K562 (cell line): Measurements from ENCODE around the gene GAB2. TPM values are rescaled to one million over a fixed set of nuclear protein-coding genes. Genes with fewer than 3 reads are reported as not detected.
A peak's percentile ranks its signal among the peaks of the same experiment; 100 is the strongest.

Experiments
- ATF6 ChIP-seq: sonication (generic); formaldehyde crosslinking; IDR thresholded peaks from 2 replicates; pipeline ENCODE4 v1.4.0; 2020; ENCODE audit warnings: mild to moderate bottlenecking, missing genetic modification reagents
- BACH1 ChIP-seq: fragments of 200-800 bp; sonication (Bioruptor generic); IDR thresholded peaks from 2 replicates; pipeline ENCODE4 v1.6.1; 2016; ENCODE audit warnings: missing genetic modification characterization, missing compliant biosample characterization
- BCLAF1 ChIP-seq, 2 experiments: fragments of 450-650 bp in 1 of 2; IDR thresholded peaks; 2 replicates each; pipeline ENCODE4 v1.6.1; 2011 to 2017; ENCODE audit warnings: low read depth in 2 of 2, antibody characterized with exemption in 1 of 2, borderline replicate concordance in 1 of 2, low read length in 1 of 2, mild to moderate bottlenecking in 1 of 2, mixed read lengths in 1 of 2; ENCODE audit not compliant: control insufficient read depth in 1 of 2
- CSDE1 ChIP-seq, 2 experiments: fragments of 450-650 bp; IDR thresholded peaks; 2 replicates each; pipeline ENCODE4 v1.6.1; 2016; ENCODE audit warnings: mild to moderate bottlenecking in 1 of 2
- DIDO1 ChIP-seq: fragments of 450-650 bp; IDR thresholded peaks from 2 replicates; pipeline ENCODE4 v1.6.1; 2016; ENCODE audit warnings: low read depth, missing biosample characterization, missing genetic modification characterization
- GABPB2 ChIP-seq: fragments of 250-450 bp; sonication (Bioruptor Pico); conservative IDR thresholded peaks from 2 replicates; pipeline ENCODE4 v1.5.1; 2021; ENCODE audit warnings: mild to moderate bottlenecking
- HDAC2 ChIP-seq: fragments of 450-650 bp; IDR thresholded peaks from 2 replicates; pipeline ENCODE4 v1.6.1; 2016; ENCODE audit warnings: mild to moderate bottlenecking
- NBN ChIP-seq: fragments of 450-650 bp; IDR thresholded peaks from 2 replicates; pipeline ENCODE4 v1.6.1; 2016; ENCODE audit warnings: low read depth, mild to moderate bottlenecking
- NCOA2 ChIP-seq, 2 experiments: fragments of 450-650 bp; IDR thresholded peaks; 2 replicates each; pipeline ENCODE4 v1.6.1; 2018; ENCODE audit warnings: mild to moderate bottlenecking in 2 of 2, moderate library complexity in 1 of 2; ENCODE audit not compliant: partially characterized antibody in 2 of 2
- PHTF2 ChIP-seq: fragments of 250-450 bp; sonication (Bioruptor Pico); IDR thresholded peaks from 2 replicates; pipeline ENCODE4 v1.5.0; 2021; ENCODE audit warnings: mild to moderate bottlenecking
- POLR2G ChIP-seq: fragments of 200-400 bp; formaldehyde crosslinking; IDR thresholded peaks from 2 replicates; pipeline ENCODE4 v1.6.1; 2017; ENCODE audit warnings: low read depth, mild to moderate bottlenecking, antibody characterized with exemption, low read length, moderate library complexity
- PRMT5 ChIP-seq: sonication (generic); formaldehyde crosslinking; IDR thresholded peaks from 2 replicates; pipeline ENCODE4 v1.5.0; 2020; ENCODE audit warnings: missing genetic modification reagents
- SAFB2 ChIP-seq: fragments of 200-400 bp; formaldehyde crosslinking; IDR thresholded peaks from 2 replicates; pipeline ENCODE4 v1.6.1; 2018; ENCODE audit warnings: borderline replicate concordance, low read length, low read depth, moderate library complexity; ENCODE audit not compliant: severe bottlenecking
- SLC30A9 ChIP-seq: fragments of 250-450 bp; sonication (Bioruptor Pico); IDR thresholded peaks from 2 replicates; pipeline ENCODE4 v1.8.0; 2022; ENCODE audit warnings: mild to moderate bottlenecking, moderate library complexity
- SMAD3 ChIP-seq: fragments of 450-650 bp; formaldehyde crosslinking; conservative IDR thresholded peaks from 2 replicates; pipeline ENCODE4 v1.4.0; 2020; ENCODE audit warnings: mild to moderate bottlenecking
- SMARCA4 ChIP-seq: fragments of 450-650 bp; IDR thresholded peaks from 2 replicates; pipeline ENCODE4 v1.6.1; 2016
- SMC3 ChIP-seq: conservative IDR thresholded peaks from 2 replicates; pipeline ENCODE4 v1.6.1; 2011; ENCODE audit warnings: low read depth, low read length, improper control_type of control experiment; ENCODE audit not compliant: insufficient read depth
- SNIP1 ChIP-seq: fragments of 450-650 bp; IDR thresholded peaks from 2 replicates; pipeline ENCODE4 v1.7.1; 2017; ENCODE audit warnings: low read depth, mild to moderate bottlenecking
- ZBTB11 ChIP-seq, 3 experiments: fragments of 200-800 bp in 1 of 3; fragments of 250-450 bp in 1 of 3; fragments of 450-650 bp in 1 of 3; sonication (Bioruptor Pico) in 1 of 3; sonication (Bioruptor generic) in 1 of 3; formaldehyde crosslinking in 1 of 3; IDR thresholded peaks; 2 replicates each; pipeline versions ENCODE4 v1.6.1 to v1.8.0; 2016 to 2022; ENCODE audit warnings: mild to moderate bottlenecking in 2 of 3, missing genetic modification characterization in 2 of 3, missing compliant biosample characterization in 1 of 3, moderate library complexity in 1 of 3
- polyA plus RNA-seq, 8 experiments: library from polyadenylated mRNA; depleted of rRNA in 4 of 8; stranded (reverse) in 5 of 8; unstranded in 3 of 8; fragments of >200 nt; fragmentation: Nextera tagmentation in 2 of 8; fragmentation: Illumina TruSeq in 1 of 8; extraction: Ambion mirVana in 2 of 8; extraction: Trizol in 1 of 8; gene quantifications; 2 replicates each; pipeline versions ENCODE4 v1.2.1 to v1.2.3, GENCODE V29; 2011 to 2014; ENCODE audit warnings: inconsistent platforms in 1 of 8, missing spikeins in 1 of 8
- total RNA-seq, 7 experiments: library from RNA; depleted of rRNA in 6 of 7; stranded (reverse); fragments of >200 nt in 6 of 7; fragmentation: Illumina TruSeq in 2 of 7; extraction: Trizol in 2 of 7; gene quantifications; 2 replicates each; pipeline versions ENCODE4 v1.2.1 to v1.2.3, GENCODE V29; 2011 to 2021; ENCODE audit warnings: low replicate concordance in 1 of 7

Gene GAB2
- total and polyA plus RNA-seq, 9 of the 15 experiments (the other 6 are each of a cell fraction or from before 2014, with no cell fraction given), result 2.3 to 35.2 (median 16.1) TPM

GRCh38 chr11:78290293-78291176 lies 127.1 kb downstream of the GAB2 start (continued):
- TF ChIP-seq BCLAF1 (IDR thresholded peaks at IDR 0.05; ENCODE audit: borderline replicate concordance in 1 of 2, control insufficient read depth in 1 of 2, low read depth in 2 of 2, low read length in 1 of 2) (no peak), HDAC2 (peak; percentile 71; the same call in 1 of the 2 replicates), SMC3 (no peak), NCOA2 (IDR thresholded peaks at IDR 0.05; ENCODE audit: partially characterized antibody in 2 of 2) (peak in 1 of 2 experiments; percentile 47), SLC30A9 (CRISPR knock-in tag) (no peak), POLR2G (peak; percentile 46; the same call in 1 of the 2 replicates), GABPB2 (CRISPR knock-in tag) (no peak), CSDE1 (IDR thresholded peaks at IDR 0.05) (no peak; a peak in 1 of 4 replicates), PHTF2 (CRISPR knock-in tag) (peak; percentile 3; the same call in 1 of the 2 replicates), BACH1 (peak; percentile 81), SMARCA4 (peak; percentile 91; the same call in 1 of the 2 replicates), PRMT5 (CRISPR knock-in tag) (no peak), ZBTB11 (CRISPR knock-in tag; IDR thresholded peaks at IDR 0.05) (no peak; a peak in 1 of 6 replicates), SAFB2 (no peak), NBN (peak; percentile 95), DIDO1 (tag) (no peak), ATF6 (CRISPR knock-in tag) (no peak), SMAD3 (peak; percentile 72; the same call in 1 of the 2 replicates), SNIP1 (no peak)
